Heart left ventricle (tissue), 16 donors: ENCODE measurements around the gene SEC14L2. TPM values are rescaled to one million over a fixed set of nuclear protein-coding genes. Genes with fewer than 3 reads are reported as not detected.

ENCODE experiments used
- ATAC-seq, 4 donors: fragments of 200-7000 bp; cut with Tn5 transposase; one replicate each; pipeline ENCODE4 v1.9.1; 2020 to 2022; ENCODE audit warnings: moderate library complexity in 4 of 4, mild to moderate bottlenecking in 3 of 4, moderate number of reproducible peaks in 1 of 4
- DNase-seq, 5 donors: peaks; one replicate each; pipeline ENCODE4 v3.0.0-alpha.2; 2020
- H3K27ac ChIP-seq, 12 donors: fragments of 200-600 bp; sonication (generic) in 4 of 12; one replicate each; pipeline versions ENCODE4 v1.5.0 to v1.8.0; 2016 to 2022; ENCODE audit warnings: mild to moderate bottlenecking in 2 of 12
- H3K27me3 ChIP-seq, 9 donors: fragments of 200-600 bp; sonication (generic) in 2 of 9; one replicate each; pipeline versions ENCODE4 v1.5.1 to v1.8.0; 2016 to 2022; ENCODE audit warnings: mild to moderate bottlenecking in 3 of 9
- H3K36me3 ChIP-seq, 9 donors: fragments of 200-600 bp; sonication (generic) in 2 of 9; one replicate each; pipeline versions ENCODE4 v1.5.0 to v1.8.0; 2018 to 2022; ENCODE audit warnings: mild to moderate bottlenecking in 2 of 9
- H3K4me1 ChIP-seq, 12 donors: fragments of 200-600 bp; sonication (generic) in 4 of 12; one replicate each; pipeline versions ENCODE4 v1.5.0 to v1.8.0; 2016 to 2022; ENCODE audit warnings: mild to moderate bottlenecking in 3 of 12
- H3K4me3 ChIP-seq, 12 donors: fragments of 200-600 bp; sonication (generic) in 4 of 12; one replicate each; pipeline versions ENCODE4 v1.5.0 to v1.8.0; 2017 to 2022; ENCODE audit warnings: mild to moderate bottlenecking in 9 of 12, moderate library complexity in 4 of 12
- H3K9me3 ChIP-seq, 12 donors: fragments of 200-600 bp; sonication (generic) in 4 of 12; one replicate each; pipeline versions ENCODE4 v1.5.0 to v1.8.0; 2016 to 2022; ENCODE audit warnings: mild to moderate bottlenecking in 1 of 12
- CTCF ChIP-seq, 12 donors: fragments of 200-600 bp; sonication (generic) in 4 of 12; IDR thresholded peaks; one replicate each; pipeline versions ENCODE4 v1.5.0 to v1.8.0; 2018 to 2022; ENCODE audit warnings: antibody characterized with exemption in 12 of 12, mild to moderate bottlenecking in 5 of 12
- POLR2A ChIP-seq, 2 donors: fragments of 450-650 bp; IDR thresholded peaks; one replicate each; pipeline ENCODE4 v1.6.1; 2017; ENCODE audit warnings: antibody characterized with exemption in 2 of 2, mild to moderate bottlenecking in 2 of 2, moderate library complexity in 2 of 2
- WGBS, 4 donors: extraction: QIAGEN DNeasy Blood & Tissue Kit in 2 of 4; methylation state at CpG; one replicate each; pipeline versions ENCODE4 v1.1.5 to v1.1.7; 2013 to 2018; 5-methylcytosine and 5-hydroxymethylcytosine counted together
- intact Hi-C, 10 donors: fragments of 100-400 bp; cut with DNase I; formaldehyde crosslinking; loops; one replicate each; pipeline versions ENCODE4 v1.11.1 to v1.14.2; 2022
- polyA plus RNA-seq, 2 donors: library from polyadenylated mRNA; stranded (reverse); fragments of 200-250 nt; gene quantifications; one replicate each; pipeline ENCODE4 v1.2.3, GENCODE V29; 2013
- total RNA-seq, 9 donors: library from RNA; depleted of rRNA in 2 of 9; stranded (reverse); fragments of >200 nt in 2 of 9; fragmentation: NEBNext Ultra II Directional in 3 of 9; extraction: Animal tissue kit (Norgen Biotek cat#: 25700) in 3 of 9; gene quantifications; one replicate each; pipeline versions ENCODE4 v1.1.0 to v1.2.4, GENCODE V29; 2016 to 2023
- donor health status: ischemic (EF 13 %, LVEDD 7.1; RV severe dilation, severe dysfunction).
- donor health status: healthy with polysubstance abuse.
- donor health status: DM: no; HTN: yes; CAD: no.
- donor health status: DM: no; HTN: no; CAD: no.
- donor health status: ischemic (EF 25% LVEDD 6.9; RV normal size, moderate dysfunction).
- donor health status: ischemic (EF 25% LVEDD 5.7; RV mildly dilated, moderate dysfunction).
- donor health status: healthy.
- donor health status: DM: yes; HTN: yes; CAD: no.
- donor health status: ischemic (EF 35%, LVEDD 5.7; RV mildly dilated, moderate dysfunction).
- donor health status: nonischemic (EF 11% LVEDD 7.7; RV severe dilation, severe dysfunction).
- donor health status: DM: yes; HTN: yes; CAD: no.
- donor health status: PGD.
- donor health status: ischemic (EF 29% LVEDD 5.4; RV normal size, mild dysfunction).
- donor health status: nonischemic (EF 23%, LVEDD 6.1; RV moderate dilation, normal function).

The SEC14L2 gene
- total and polyA plus RNA-seq, 11 donors = 0.30 to 11.2 (median 1.6) TPM

- H3K27me3 ChIP-seq = no peaks in the 10 kb centered on the region
- WGBS, 4 donors = 43 to 66% (median 56%) methylated on average over 1 to 3 of the region's 3 CpGs
- TF ChIP-seq POLR2A (IDR thresholded peaks at IDR 0.05) (no peak), CTCF (IDR thresholded peaks at IDR 0.05) (no peak)
- DNase-seq (no peak), ATAC-seq (peak in 1 of 4 donors; percentile 12)
- H3K4me1 ChIP-seq = peaks cover 0 to 24% (median 9%) of the 10 kb centered on the region in 12 donors
- H3K27ac ChIP-seq = peak overlapping the region in 4 of 12 donors; percentile 0 to 64 (median 46)
- intact Hi-C loops = no loop called here
- H3K9me3 ChIP-seq = no peaks in the 10 kb centered on the region
- H3K36me3 ChIP-seq = peaks cover 0 to 36% (median 4%) of the 10 kb centered on the region in 9 donors
- no peak overlapping the region for H3K4me3 ChIP-seq
Observed at GRCh38 chr22:30383061-30383460, 13.8 kb upstream of the SEC14L2 start.

- DNase-seq = no peak
- H3K36me3 ChIP-seq = peaks cover 0 to 28% (median 0%) of the 10 kb centered on the region in 9 donors
- H3K27me3 ChIP-seq = no peaks in the 10 kb centered on the region
- H3K27ac ChIP-seq = no peak overlapping the region
- no peaks in the 10 kb centered on the region for H3K9me3 ChIP-seq
- 94 to 96% (median 95%) methylated on average over 10 of the region's 10 CpGs for WGBS, 4 donors
- intact Hi-C loops = loop anchor here (2.0 to 5.0 kb wide), 8 partner anchors 29 to 279 kb away; partner anchors contain the start of genes CASTOR1 (in 3 of the 10), TBC1D10A (in 2 of the 10), CCDC157 (in 1 of the 10) and SF3A1 (in 1 of the 10)
- peaks cover 0 to 24% (median 9%) of the 10 kb centered on the region in 12 donors for H3K4me1 ChIP-seq
- ATAC-seq = no peak
- TF ChIP-seq POLR2A (IDR thresholded peaks at IDR 0.05) (no peak), CTCF (IDR thresholded peaks at IDR 0.05) (no peak)
- H3K4me3 ChIP-seq = peak overlapping the region in 2 of 12 donors; percentile 67 to 88
Observed at GRCh38 chr22:30385942-30386341, 10.9 kb upstream of the SEC14L2 start.

GRCh38 chr22:30386608-30386959, 10.2 kb upstream of the SEC14L2 start:
- Histone ChIP-seq H3K4me3 (peak overlapping the region; percentile 11 to 88 (median 62)), H3K9me3 (no peaks in the 10 kb centered on the region), H3K27ac (peak overlapping the region in 10 of 12 donors; percentile 53 to 85 (median 67)), H3K27me3 (no peaks in the 10 kb centered on the region), H3K4me1 (peaks cover 0 to 24% (median 9%) of the 10 kb centered on the region in 12 donors), H3K36me3 (peaks cover 0 to 21% (median 0%) of the 10 kb centered on the region in 9 donors)
- 18 to 34% (median 29%) methylated on average over 7 to 10 of the region's 10 CpGs for WGBS, 4 donors
- intact Hi-C loops = loop anchor here (2.0 to 5.0 kb wide), 8 partner anchors 30 to 279 kb away; partner anchors contain the start of genes CASTOR1 (in 3 of the 10), TBC1D10A (in 2 of the 10), CCDC157 (in 1 of the 10) and SF3A1 (in 1 of the 10)
- DNase-seq (peak in 1 of 5 donors; percentile 35), ATAC-seq (no peak)
- TF ChIP-seq POLR2A (IDR thresholded peaks at IDR 0.05) (no peak), CTCF (IDR thresholded peaks at IDR 0.05) (no peak)

- TF ChIP-seq POLR2A (IDR thresholded peaks at IDR 0.05) (no peak), CTCF (IDR thresholded peaks at IDR 0.05) (peak; percentile 81 to 99 (median 94))
- H3K27me3 ChIP-seq = no peaks in the 10 kb centered on the region
- intact Hi-C loops = loop anchor here (1.0 to 5.0 kb wide), 12 partner anchors 30 to 280 kb away; partner anchors contain the start of genes CASTOR1 (in 3 of the 10), TBC1D10A (in 2 of the 10), CCDC157 (in 1 of the 10) and SF3A1 (in 1 of the 10)
Observed at GRCh38 chr22:30386960-30387827, 9.6 kb upstream of the SEC14L2 start, which contains the start of gene RNF215. Gene RNF215, minus strand, starts transcription at chr22:30387411. Its CDS starts 98 bp downstream, at chr22:30387313.

More at GRCh38 chr22:30386960-30387827, 9.6 kb upstream of the SEC14L2 start, which contains the start of gene RNF215:
- peaks cover 0 to 16% (median 0%) of the 10 kb centered on the region in 9 donors for H3K36me3 ChIP-seq
- DNase-seq (peak; percentile 78 to 92 (median 85)), ATAC-seq (peak; percentile 68 to 94 (median 92))
- WGBS, 4 donors = 1 to 5% (median 3%) methylated on average over 40 to 95 of the region's 95 CpGs
- H3K4me3 ChIP-seq = peak within 1 kb of the TSS; percentile 11 to 88 (median 62)
- peaks cover 0 to 24% (median 9%) of the 10 kb centered on the region in 12 donors for H3K4me1 ChIP-seq
- H3K9me3 ChIP-seq = no peaks in the 10 kb centered on the region
- H3K27ac ChIP-seq = peak within 1 kb of the TSS in 10 of 12 donors; percentile 53 to 85 (median 67)
